ENCODE data around the gene TNPO3. TPM values are rescaled to one million over a fixed set of nuclear protein-coding genes. Genes with fewer than 3 reads are reported as not detected.
"Not testable (repeated sequence)": the region's sequence is repeated elsewhere in the genome, so short reads cannot be mapped to it uniquely, and the experiment has no call there.

TNPO3 gene
- total RNA-seq, 2 experiments from 2014 or later, result 47.2 to 47.9 TPM

DNA sequence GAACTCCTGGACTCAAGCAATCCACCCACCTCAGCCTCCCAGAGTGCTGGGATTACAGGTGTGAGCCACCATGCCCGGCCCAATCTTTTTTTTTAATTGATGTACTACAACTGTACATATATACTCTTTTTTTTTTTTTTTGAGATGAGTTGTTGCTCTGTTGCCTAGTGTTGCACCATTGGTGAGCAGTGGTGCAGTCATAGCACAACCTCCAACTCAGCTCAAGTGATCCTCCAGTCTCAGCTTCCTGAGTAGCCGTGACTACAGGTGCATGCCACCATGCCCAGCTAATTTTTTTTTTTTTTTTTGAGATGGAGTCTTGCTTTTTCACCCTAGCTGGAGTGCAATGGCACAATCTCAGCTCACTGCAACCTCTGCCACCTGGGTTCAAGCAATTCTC, 111.7 kb downstream of the TNPO3 start:
- DNase-seq; H3K4me3 Mint-ChIP-seq; POLR2A ChIA-PET; ATAC-seq; H3K36me3 Mint-ChIP-seq (ENCODE audit: low read depth); H3K27ac Mint-ChIP-seq; H3K27me3 Mint-ChIP-seq (ENCODE audit: low read depth); H3K9me3 Mint-ChIP-seq (ENCODE audit: insufficient read depth): not testable (repeated sequence)
- CTCF ChIA-PET, result interaction anchor here (5.3 kb wide), 1 partner anchor 148 kb away, joined by 22 read pairs; no protein-coding TSS in a partner anchor
- H3K4me1 Mint-ChIP-seq (ENCODE audit: low read depth), result peaks cover 32% of the 10 kb centered on the region

DNA sequence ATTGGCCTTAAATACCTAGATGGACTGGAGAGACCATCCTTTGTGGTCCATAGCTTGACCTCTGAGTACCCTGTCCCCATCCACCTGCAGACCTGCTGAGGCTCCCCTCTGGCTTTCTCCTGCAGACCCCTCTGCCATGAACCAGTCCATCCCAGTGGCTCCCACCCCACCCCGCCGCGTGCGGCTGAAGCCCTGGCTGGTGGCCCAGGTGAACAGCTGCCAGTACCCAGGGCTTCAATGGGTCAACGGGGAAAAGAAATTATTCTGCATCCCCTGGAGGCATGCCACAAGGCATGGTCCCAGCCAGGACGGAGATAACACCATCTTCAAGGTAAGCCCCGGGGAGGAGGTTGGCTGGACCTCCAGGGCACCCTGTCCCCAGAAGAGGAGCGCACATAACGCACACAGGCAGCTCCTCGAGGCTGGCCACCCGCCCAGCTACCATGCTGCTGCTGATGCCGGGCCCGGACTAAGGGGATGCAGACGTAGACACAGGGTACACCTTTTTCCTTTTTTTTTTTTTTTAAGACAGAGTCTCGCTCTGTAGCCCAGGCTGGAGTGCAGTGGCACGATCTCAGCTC, 112.9 kb downstream of the TNPO3 start:
- POLR2A ChIA-PET, result interaction anchor here (0.6 kb wide), 1 partner anchor 314 kb away, joined by 3 read pairs; no protein-coding TSS in a partner anchor
- Mint-ChIP-seq H3K27ac (no peak overlapping the region), H3K27me3 (ENCODE audit: low read depth) (peaks cover 7% of the 10 kb centered on the region), H3K36me3 (ENCODE audit: low read depth) (no peaks in the 10 kb centered on the region), H3K9me3 (ENCODE audit: insufficient read depth) (no peaks in the 10 kb centered on the region), H3K4me3 (no peak overlapping the region), H3K4me1 (ENCODE audit: low read depth) (peaks cover 37% of the 10 kb centered on the region)
- ATAC-seq, result no peak
- no peak for DNase-seq
- CTCF ChIA-PET, result interaction anchor here (1.5 to 5.3 kb wide), 2 partner anchors 149 to 222 kb away, joined by 4 to 22 read pairs; no protein-coding TSS in a partner anchor

- Mint-ChIP-seq H3K27ac (peak overlapping the region; percentile 78), H3K36me3 (ENCODE audit: low read depth) (no peaks in the 10 kb centered on the region), H3K4me3 (peak overlapping the region; percentile 64), H3K9me3 (ENCODE audit: insufficient read depth) (no peaks in the 10 kb centered on the region), H3K27me3 (ENCODE audit: low read depth) (peaks cover 11% of the 10 kb centered on the region), H3K4me1 (ENCODE audit: low read depth) (peaks cover 40% of the 10 kb centered on the region)
- ChIA-PET CTCF (interaction anchor here (1.1 to 5.3 kb wide), 3 partner anchors 10 to 222 kb away, joined by 3 to 22 read pairs (median 4); no protein-coding TSS in a partner anchor), POLR2A (interaction anchor here (0.6 kb wide), 1 partner anchor 315 kb away, joined by 3 read pairs; no protein-coding TSS in a partner anchor)
- DNase-seq (no peak), ATAC-seq (no peak)
Observed at GRCh38 chr7:128941323-128941890, 113.5 kb downstream of the TNPO3 start.

DNA sequence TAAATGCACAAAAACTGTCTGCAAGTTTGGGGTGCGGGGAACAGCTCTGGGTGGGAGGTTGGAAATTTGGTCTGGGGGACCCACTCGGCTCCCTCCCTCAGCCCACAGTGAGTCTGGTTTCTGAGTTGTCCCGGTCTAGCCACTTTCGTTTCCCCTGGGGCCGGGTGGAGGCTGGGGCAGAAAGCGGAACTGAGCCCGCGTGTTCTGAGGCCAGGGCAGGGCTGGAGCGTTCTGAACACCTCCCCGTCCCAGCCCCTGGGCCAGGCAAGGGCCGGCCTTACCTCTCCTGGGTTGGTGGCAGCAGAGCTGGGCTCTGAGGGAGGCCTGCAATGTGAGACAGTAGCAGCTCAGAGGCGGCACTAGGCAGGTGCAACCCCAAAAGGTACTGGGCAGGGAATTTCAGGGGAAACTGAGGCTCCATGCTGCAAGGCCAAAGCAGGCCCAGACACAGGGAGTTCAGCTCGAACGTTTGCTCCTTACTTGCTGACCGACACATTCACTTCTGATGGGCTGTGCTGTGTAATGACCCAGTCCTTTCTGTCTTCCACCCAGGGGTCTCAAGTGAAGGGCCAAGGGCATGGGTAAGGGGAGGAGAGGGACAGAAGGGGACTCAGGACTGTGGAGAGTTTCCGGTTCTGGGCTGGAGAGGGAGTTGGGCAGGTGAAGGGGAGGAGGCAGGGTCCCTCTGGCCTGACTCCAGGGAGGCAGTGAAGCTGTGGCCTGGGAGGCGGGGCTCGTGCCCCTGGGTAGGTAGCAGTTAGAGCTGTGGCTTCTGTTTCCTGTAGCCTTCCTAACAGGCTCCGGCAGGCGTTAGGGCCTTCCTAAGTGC, 114.2 kb downstream of the TNPO3 start:
- DNase-seq, result peak; percentile 54
- peak; percentile 43 for ATAC-seq
- H3K36me3 Mint-ChIP-seq (ENCODE audit: low read depth), result no peaks in the 10 kb centered on the region
- peak overlapping the region; percentile 64 for H3K4me3 Mint-ChIP-seq
- CTCF ChIA-PET, result interaction anchor here (1.1 to 5.3 kb wide), 2 partner anchors 11 to 150 kb away, joined by 3 to 22 read pairs; no protein-coding TSS in a partner anchor
- peak overlapping the region; percentile 78 for H3K27ac Mint-ChIP-seq
- POLR2A ChIA-PET, result interaction anchor here (2.2 kb wide), 1 partner anchor 114 kb away, joined by 9 read pairs; the partner anchor contains the start of gene TNPO3
- H3K4me1 Mint-ChIP-seq (ENCODE audit: low read depth), result peaks cover 40% of the 10 kb centered on the region
- H3K27me3 Mint-ChIP-seq (ENCODE audit: low read depth), result peaks cover 13% of the 10 kb centered on the region
- no peaks in the 10 kb centered on the region for H3K9me3 Mint-ChIP-seq (ENCODE audit: insufficient read depth)

DNA sequence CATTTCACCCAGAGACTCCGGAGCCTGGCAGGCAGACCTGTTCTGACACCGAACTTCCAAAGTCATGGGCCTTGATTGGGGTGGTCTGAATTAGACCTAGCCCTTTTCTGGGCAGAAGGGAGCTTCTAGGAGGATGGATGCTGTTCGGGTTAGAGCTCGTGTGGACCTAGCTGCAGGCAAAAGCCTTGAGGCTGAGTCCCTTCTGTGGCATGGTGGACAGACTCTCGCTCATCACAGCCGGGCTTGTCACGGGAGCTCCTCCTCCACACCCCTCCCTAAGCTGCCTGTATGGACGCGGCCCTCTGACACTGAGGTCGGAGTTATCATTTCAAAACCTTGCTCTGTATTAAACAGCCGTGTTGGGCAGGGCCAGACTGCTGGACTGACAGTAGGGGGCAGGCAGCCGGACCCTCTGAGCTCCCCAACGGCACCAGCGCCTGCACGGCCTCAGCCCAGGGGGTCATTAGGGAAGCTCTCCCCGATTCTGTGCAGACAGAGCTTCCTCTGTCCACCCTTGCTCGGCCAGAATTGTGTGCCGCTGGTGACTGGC, 115.0 kb downstream of the TNPO3 start:
- Mint-ChIP-seq H3K4me3 (peak overlapping the region; percentile 80), H3K27ac (peak overlapping the region; percentile 78), H3K36me3 (ENCODE audit: low read depth) (no peaks in the 10 kb centered on the region), H3K9me3 (ENCODE audit: insufficient read depth) (no peaks in the 10 kb centered on the region), H3K27me3 (ENCODE audit: low read depth) (peaks cover 16% of the 10 kb centered on the region), H3K4me1 (ENCODE audit: low read depth) (peaks cover 40% of the 10 kb centered on the region)
- ATAC-seq (no peak), DNase-seq (no peak)
- POLR2A ChIA-PET, result interaction anchor here (2.2 kb wide), 1 partner anchor 115 kb away, joined by 9 read pairs; the partner anchor contains the start of gene TNPO3
- CTCF ChIA-PET, result interaction anchor here (5.3 kb wide), 1 partner anchor 151 kb away, joined by 22 read pairs; no protein-coding TSS in a partner anchor

DNA sequence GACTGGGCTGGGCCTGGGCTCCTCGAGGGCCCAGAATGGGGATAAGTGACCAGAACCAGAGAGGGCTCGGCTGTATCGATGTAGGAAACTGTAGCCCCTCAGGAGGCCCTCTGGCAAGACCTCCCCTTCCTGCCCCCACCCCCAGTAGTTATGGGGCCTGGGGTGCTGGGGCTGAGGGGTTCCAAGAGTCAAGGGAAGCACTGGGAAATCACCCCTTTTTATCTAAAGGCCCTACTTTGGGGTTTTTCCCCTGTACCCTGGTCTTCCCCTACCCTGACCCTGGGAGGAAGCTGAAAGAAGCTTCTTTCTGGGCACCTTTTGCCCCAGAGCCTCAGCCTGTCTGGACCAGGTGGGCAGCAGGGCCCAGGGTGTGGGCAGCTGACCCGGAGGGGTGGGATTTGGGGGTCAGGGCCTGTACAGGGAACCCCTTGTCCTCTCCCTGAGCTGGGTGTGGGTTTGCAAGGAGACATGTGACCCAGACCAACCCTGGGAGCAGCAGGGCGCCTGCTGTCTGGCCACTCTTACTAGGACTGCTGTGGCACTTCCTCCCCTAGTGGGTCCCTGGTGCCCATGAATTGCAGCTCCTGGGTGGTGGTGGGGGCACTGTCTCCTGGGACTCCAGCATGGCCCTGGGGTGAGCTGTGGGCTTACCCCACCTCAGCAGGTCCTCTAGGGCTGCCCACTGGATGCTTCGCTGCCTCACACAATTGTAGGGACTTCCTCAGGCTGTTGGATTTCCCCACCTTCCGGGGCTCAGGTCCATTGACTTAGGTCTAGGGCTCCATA, 115.6 kb downstream of the TNPO3 start:
- Mint-ChIP-seq H3K36me3 (ENCODE audit: low read depth) (no peaks in the 10 kb centered on the region), H3K27me3 (ENCODE audit: low read depth) (peaks cover 16% of the 10 kb centered on the region), H3K4me3 (peak overlapping the region; percentile 80), H3K27ac (peak overlapping the region; percentile 78), H3K9me3 (ENCODE audit: insufficient read depth) (no peaks in the 10 kb centered on the region), H3K4me1 (ENCODE audit: low read depth) (peaks cover 40% of the 10 kb centered on the region)
- ChIA-PET CTCF (interaction anchor here (5.3 kb wide), 1 partner anchor 152 kb away, joined by 22 read pairs; no protein-coding TSS in a partner anchor), POLR2A (interaction anchor here (2.2 kb wide), 1 partner anchor 115 kb away, joined by 9 read pairs; the partner anchor contains the start of gene TNPO3)
- ATAC-seq (peak; percentile 3), DNase-seq (no peak)

DNA sequence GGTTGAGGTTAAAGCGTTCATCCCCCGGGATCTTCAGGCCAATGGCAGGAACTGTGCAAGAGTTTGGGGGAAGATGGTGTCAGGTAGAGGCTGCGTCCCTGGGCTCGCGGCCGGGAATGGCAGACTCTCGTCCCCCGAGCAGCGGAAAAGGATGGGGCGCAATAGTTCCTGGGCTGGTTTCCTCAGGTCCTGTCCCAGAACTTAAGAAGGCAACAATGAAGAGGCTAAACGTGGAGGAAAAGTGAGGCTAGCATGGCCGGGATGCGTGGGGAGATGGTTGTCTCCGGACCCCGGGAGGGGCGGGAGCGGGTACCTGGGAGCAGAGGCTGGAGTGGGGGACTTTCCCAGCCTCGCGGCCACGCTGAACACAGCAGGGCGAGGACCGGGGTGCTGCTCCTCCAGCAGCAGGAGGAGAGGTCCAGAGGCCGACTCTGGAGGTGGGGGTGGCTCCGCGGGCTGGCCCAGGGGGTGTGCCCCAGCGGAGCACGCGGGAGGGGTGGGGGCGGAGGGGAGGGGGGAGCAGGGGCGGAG, 116.3 kb downstream of the TNPO3 start:
- POLR2A ChIA-PET, result interaction anchor here (2.2 kb wide), 1 partner anchor 116 kb away, joined by 9 read pairs; the partner anchor contains the start of gene TNPO3
- peak overlapping the region; percentile 72 for H3K27ac Mint-ChIP-seq
- ATAC-seq (peak; percentile 17), DNase-seq (no peak)
- peaks cover 16% of the 10 kb centered on the region for H3K27me3 Mint-ChIP-seq (ENCODE audit: low read depth)
- H3K9me3 Mint-ChIP-seq (ENCODE audit: insufficient read depth), result no peaks in the 10 kb centered on the region
- H3K36me3 Mint-ChIP-seq (ENCODE audit: low read depth), result no peaks in the 10 kb centered on the region
- peaks cover 43% of the 10 kb centered on the region for H3K4me1 Mint-ChIP-seq (ENCODE audit: low read depth)
- peak overlapping the region; percentile 80 for H3K4me3 Mint-ChIP-seq
- CTCF ChIA-PET, result interaction anchor here (1.7 to 5.3 kb wide), 2 partner anchors 151 to 152 kb away, joined by 4 to 22 read pairs; no protein-coding TSS in a partner anchor

GRCh38 chr7:128937647-128938543, 117.0 kb downstream of the TNPO3 start, which contains the start of gene IRF5:
Gene IRF5 (plus strand): TSS chr7:128937927. CDS start chr7:128942082, 4,155 bp downstream.
- ChIA-PET CTCF (interaction anchor here (1.7 kb wide), 1 partner anchor 152 kb away, joined by 4 read pairs; no protein-coding TSS in a partner anchor), POLR2A (no interaction called here)
- H3K4me1 Mint-ChIP-seq (ENCODE audit: low read depth), result peaks cover 50% of the 10 kb centered on the region
- H3K27me3 Mint-ChIP-seq (ENCODE audit: low read depth), result peaks cover 16% of the 10 kb centered on the region
- peak within 1 kb of the TSS; percentile 80 for H3K4me3 Mint-ChIP-seq
- no peaks in the 10 kb centered on the region for H3K9me3 Mint-ChIP-seq (ENCODE audit: insufficient read depth)
- H3K27ac Mint-ChIP-seq, result peak within 1 kb of the TSS; percentile 72
- DNase-seq (peak; percentile 35), ATAC-seq (peak; percentile 50)
- peaks cover 2% of the 10 kb centered on the region for H3K36me3 Mint-ChIP-seq (ENCODE audit: low read depth)

- peaks cover 16% of the 10 kb centered on the region for H3K27me3 Mint-ChIP-seq (ENCODE audit: low read depth)
- H3K4me1 Mint-ChIP-seq (ENCODE audit: low read depth), result peaks cover 56% of the 10 kb centered on the region
- ChIA-PET POLR2A (no interaction called here), CTCF (interaction anchor here (1.7 kb wide), 1 partner anchor 153 kb away, joined by 4 read pairs; no protein-coding TSS in a partner anchor)
- peak overlapping the region; percentile 66 for H3K4me3 Mint-ChIP-seq
- no peak for ATAC-seq
- H3K9me3 Mint-ChIP-seq (ENCODE audit: insufficient read depth), result no peaks in the 10 kb centered on the region
- peaks cover 2% of the 10 kb centered on the region for H3K36me3 Mint-ChIP-seq (ENCODE audit: low read depth)
- H3K27ac Mint-ChIP-seq, result peak overlapping the region; percentile 65
- DNase-seq, result no peak
Observed at GRCh38 chr7:128937271-128937646, 117.7 kb downstream of the TNPO3 start.

Measured in activated CD8-positive, alpha-beta T cell treated with anti-CD3 and anti-CD28 coated beads, Interleukin-2, amount 10 ng/mL, durations not matched to agents 7 days and 5 days (primary cell).